GM21737 (cell line): ENCODE results near the gene ELF2.
"Not testable (repeated sequence)": the region's sequence is repeated elsewhere in the genome, so short reads cannot be mapped to it uniquely, and the experiment has no call there.

Experiments
- ATAC-seq: cut with Tn5 transposase; IDR thresholded peaks from one replicate; pipeline ENCODE4 v1.9.1; 2021; ENCODE audit warnings: mild to moderate bottlenecking, moderate library complexity; ENCODE audit not compliant: unreplicated experiment

Gene ELF2

GRCh38 chr4:139144911-139145551, 32.0 kb downstream of the ELF2 start:
- ATAC-seq, result no peak

- no peak for ATAC-seq
Observed at GRCh38 chr4:139144161-139144859, 32.7 kb downstream of the ELF2 start.

GRCh38 chr4:139142980-139143379, 34.0 kb downstream of the ELF2 start:
- ATAC-seq, result no peak

- peak; percentile 75 for ATAC-seq
Observed at GRCh38 chr4:139142087-139142486, 34.9 kb downstream of the ELF2 start.

GRCh38 chr4:139137763-139138162, 39.3 kb downstream of the ELF2 start:
- no peak for ATAC-seq

- ATAC-seq, result no peak
Observed at GRCh38 chr4:139134403-139134802, 42.6 kb downstream of the ELF2 start.

- no peak for ATAC-seq
Observed at GRCh38 chr4:139131209-139131870, 45.7 kb downstream of the ELF2 start.

GRCh38 chr4:139129206-139129605, 47.8 kb downstream of the ELF2 start:
- ATAC-seq, result no peak

GRCh38 chr4:139126898-139127297, 50.1 kb downstream of the ELF2 start:
- ATAC-seq, result no peak

- no peak for ATAC-seq
Observed at GRCh38 chr4:139123910-139124309, 53.1 kb downstream of the ELF2 start.

GRCh38 chr4:139118365-139118764, 58.7 kb downstream of the ELF2 start:
- ATAC-seq, result no peak

GRCh38 chr4:139115226-139115625, 61.8 kb downstream of the ELF2 start:
- no peak for ATAC-seq

- ATAC-seq, result not testable (repeated sequence)
Observed at GRCh38 chr4:139114795-139115194, 62.2 kb downstream of the ELF2 start.

GRCh38 chr4:139112650-139113049, 64.4 kb downstream of the ELF2 start:
- ATAC-seq, result no peak

- ATAC-seq, result no peak
Observed at GRCh38 chr4:139108567-139109128, 68.4 kb downstream of the ELF2 start.

- ATAC-seq, result peak; percentile 68
Observed at GRCh38 chr4:139099366-139099982, 77.5 kb downstream of the ELF2 start.

GRCh38 chr4:139092271-139092670, 84.7 kb downstream of the ELF2 start:
- ATAC-seq, result no peak

- ATAC-seq, result no peak
Observed at GRCh38 chr4:139085141-139085540, 91.9 kb downstream of the ELF2 start.

GRCh38 chr4:139084804-139085093, 92.3 kb downstream of the ELF2 start:
- no peak for ATAC-seq

GRCh38 chr4:139083956-139084803, 92.8 kb downstream of the ELF2 start:
- ATAC-seq, result peak; percentile 59

- peak; percentile 27 for ATAC-seq
Observed at GRCh38 chr4:139083607-139083955, 93.4 kb downstream of the ELF2 start.
